GM19452 (cell line): ENCODE data around the gene CCT6A.
A peak's percentile ranks its signal among the peaks of the same experiment; 100 is the strongest.
"Not testable (repeated sequence)": the region's sequence is repeated elsewhere in the genome, so short reads cannot be mapped to it uniquely, and the experiment has no call there.

Source experiments
- ATAC-seq: cut with Tn5 transposase; IDR thresholded peaks from one replicate; pipeline ENCODE4 v1.9.1; 2021; ENCODE audit not compliant: unreplicated experiment

Gene CCT6A

DNA sequence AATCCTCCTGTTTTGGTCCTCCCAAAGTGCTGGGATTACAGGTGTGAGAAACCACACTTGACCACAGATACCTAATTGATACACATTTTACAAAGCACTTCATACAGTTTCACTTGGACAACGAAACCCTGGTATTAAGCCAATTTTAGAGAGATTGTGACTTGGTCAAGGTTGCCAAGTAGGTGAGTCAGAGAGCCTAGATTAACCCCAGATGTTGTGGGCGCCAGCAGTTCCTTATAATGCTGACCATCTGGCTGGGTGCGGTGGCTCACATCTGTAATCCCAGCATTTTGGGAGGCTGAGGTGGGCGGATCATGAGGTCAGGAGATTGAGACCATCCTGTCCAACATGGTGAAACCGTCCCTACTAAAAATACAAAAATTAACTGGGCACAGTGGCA, 46.1 kb downstream of the CCT6A start:
- no peak for ATAC-seq

DNA sequence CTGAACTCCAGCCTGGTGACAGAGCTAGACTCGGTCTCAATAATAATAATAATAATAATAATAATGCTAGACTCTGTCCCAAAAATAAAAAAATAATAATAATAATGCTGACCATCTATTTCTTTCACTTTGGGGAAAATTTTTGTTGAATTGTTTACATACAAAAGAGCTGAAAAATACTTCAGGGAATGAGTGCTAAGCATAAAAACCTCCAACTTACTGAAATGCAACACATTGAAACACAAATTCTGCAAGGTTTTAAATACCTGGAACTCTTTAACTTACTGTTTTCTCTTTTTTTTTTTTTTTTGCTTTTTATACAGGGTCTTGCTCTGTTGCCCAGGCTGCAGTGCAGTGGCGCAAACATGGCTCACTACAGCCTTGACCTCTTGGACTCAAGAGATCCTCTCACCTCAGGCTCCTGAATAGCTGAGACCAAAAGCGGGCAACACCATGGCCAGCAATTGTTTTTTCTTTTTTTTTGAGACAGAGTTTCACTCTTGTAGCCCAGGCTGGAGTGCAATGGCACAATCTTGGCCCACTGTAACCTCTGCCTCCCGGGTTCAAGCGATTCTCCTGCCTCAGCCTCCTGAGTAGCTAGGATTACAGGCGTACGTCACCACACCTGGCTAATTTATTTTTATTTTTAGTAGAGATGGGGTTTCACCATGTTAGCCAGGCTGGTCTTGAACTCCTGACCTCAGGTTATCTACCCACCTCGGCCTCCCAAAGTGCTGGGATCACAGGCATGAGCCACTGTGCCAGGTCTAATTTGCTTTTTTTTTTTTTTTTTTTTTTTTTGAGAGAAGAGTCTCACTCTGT, 46.8 kb downstream of the CCT6A start:
- not testable (repeated sequence) for ATAC-seq

DNA sequence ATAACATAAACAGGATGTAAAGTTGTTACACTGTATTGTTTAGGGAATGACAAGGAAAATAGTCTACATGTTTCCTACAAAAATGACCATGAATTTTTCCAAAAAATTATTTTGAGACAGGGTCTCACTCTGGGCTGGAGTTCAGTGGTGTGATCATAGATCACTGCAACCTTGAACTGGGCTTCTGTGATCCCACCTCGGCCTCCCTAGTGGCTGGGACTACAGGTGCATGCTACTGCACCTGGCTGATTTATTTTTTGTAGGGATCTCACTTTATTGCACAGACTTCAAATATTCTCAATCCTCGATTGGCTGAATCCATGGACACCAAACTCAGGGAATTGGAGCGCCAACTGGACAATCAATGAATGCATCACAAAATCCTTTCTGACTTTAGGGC, 48.1 kb downstream of the CCT6A start:
- ATAC-seq: no peak

DNA sequence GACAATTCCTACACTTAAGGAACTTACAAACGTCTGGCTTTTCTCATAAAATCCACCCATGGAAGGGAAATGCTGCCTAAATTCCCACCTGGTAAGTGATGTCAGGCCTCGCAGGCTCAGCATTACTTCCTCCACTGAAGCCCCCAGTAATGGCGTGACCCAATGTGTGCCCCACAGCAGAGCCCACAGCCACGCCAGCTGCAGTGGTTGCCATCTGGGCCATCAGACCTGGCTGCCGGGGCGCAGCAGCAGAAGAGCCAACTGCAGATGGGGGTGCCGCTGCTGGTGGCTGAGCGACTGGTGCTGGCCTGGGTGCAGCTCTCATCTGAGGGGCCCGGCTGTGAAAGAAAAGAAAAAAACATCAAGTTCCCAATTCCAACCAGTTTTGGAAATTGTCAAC, 52.6 kb downstream of the CCT6A start:
- not testable (repeated sequence) for ATAC-seq

DNA sequence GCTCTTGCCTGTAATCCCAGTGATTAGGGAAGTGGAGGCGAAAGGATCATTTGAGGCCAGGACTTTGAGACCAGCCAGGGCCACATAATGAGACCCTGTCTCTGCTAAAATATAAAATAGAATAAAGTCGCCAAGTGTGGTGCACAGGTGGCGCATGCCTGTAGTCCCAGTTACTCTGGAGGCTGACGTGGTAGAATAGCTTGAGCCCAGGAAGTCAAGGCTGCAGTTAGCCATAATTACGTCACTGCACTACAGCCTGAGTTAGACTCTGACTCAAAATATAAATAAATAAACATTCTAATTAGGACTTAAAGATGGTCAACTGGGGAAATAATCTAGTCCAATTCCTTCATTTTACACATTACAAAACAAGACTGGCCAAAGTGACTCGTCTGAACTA, 53.9 kb downstream of the CCT6A start:
- ATAC-seq: no peak

DNA sequence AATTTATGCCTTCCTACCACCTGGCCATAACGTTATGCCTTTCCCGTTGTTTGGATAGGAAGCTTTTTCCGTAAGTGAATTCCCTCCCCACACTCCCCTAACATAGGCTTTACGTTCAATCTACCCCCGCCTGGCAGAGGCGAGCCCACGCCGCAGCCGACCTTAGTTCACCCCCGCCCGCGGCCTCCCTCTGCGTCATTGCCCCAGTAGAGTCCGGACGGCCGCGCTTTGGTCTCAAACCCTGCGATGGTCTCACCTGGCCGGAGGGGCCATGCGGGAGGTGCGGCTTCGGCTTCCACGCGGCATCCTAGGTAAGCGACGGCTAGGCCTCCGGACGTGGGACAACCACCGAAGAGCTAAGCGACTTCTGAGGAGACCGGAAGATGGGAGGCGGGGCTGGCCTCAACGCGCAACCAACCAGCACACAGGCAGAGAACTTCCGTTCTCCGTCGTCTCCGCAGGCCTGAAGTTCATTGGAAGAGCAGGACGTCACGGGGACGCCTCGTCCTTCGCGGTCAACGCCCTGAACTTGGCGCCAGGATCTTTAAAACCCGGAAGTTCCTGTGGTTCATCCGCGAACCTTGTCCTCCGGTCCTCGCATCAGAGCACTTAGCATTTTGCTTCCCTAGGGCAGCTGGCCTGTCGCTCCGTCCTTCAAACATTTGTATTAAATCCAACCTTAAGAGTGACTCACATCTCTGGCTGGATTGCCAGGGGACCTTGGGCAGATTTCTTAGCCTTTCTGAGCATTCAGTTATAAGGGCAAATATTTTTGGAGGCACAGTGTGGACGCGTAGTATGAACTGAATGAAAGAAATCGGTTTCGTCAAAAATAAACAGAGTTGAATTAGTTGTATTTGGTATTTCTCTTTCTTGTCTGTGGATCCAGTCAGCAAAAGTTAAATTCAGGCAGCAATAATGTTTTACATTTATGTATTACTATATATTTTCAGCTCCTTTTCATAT, 54.8 kb downstream of the CCT6A start, which contains the start of gene CHCHD2:
CHCHD2 (minus strand) TSS at position 369 of the 966 bp plus-strand sequence; CDS start at position 306, 63 bp downstream.
- ATAC-seq: peak; percentile 100

DNA sequence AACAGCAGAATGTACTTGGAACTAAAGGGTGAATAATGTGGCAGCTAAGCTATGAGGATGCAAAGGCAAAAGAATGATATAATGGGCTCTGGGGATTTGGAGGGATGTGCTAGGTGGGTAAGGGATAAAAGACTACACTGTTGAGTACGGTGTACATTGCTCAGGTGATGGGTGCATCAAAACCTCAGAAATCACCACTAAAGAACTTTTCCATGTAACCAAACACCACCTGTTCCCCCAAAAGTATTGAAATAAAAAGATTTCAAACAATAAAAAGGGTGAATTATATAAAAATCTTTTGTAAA, 56.3 kb downstream of the CCT6A start:
- ATAC-seq: no peak

DNA sequence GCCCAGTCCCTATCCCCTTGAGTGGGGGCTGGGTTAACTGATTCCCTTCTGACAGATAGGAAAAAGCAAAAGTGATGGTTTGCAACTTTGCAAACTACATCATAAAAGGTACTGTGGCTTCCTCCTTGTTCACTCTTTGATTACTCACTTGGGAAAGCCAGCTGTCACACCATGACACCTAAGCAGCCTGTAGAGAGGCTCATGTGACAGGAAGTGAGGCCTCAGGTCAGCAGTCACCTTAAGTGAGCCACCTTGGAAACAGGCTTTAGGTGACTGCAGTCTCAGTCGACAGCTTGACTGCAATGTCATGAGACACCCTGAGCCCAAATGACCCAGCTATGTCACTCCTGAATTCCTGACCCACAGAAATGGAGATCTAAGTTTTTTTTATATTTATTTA, 59.0 kb downstream of the CCT6A start:
- ATAC-seq: no peak

DNA sequence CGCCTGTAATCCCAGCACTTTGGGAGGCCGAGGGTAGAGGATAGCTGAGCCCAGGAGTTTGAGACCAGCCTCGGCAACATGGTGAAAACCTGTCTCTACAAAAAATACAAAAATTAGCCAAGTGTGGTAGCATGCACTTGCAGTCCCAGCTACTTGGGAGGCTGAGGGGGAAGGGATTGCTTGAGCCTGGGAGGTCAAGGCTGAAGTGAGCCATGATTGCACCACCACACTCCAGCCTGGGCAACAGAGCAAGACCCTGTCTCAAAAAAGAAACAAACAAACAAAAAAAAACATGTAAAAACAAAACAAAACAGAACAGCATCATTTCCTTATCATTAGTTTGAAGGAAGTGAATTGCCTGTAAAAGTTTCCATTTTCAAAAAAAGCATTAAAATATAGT, 60.7 kb downstream of the CCT6A start:
- not testable (repeated sequence) for ATAC-seq
